NOMO-1 (cell line): ENCODE results near the gene MKLN1.
"Not testable (repeated sequence)": the region's sequence is repeated elsewhere in the genome, so short reads cannot be mapped to it uniquely, and the experiment has no call there.

Source experiments
- DNase-seq, 2 experiments: peaks; one replicate each; lab custom pipeline; 2025; ENCODE audit not compliant: unreplicated experiment in 2 of 2; lab: John Stamatoyannopoulos, UW

The MKLN1 gene

GRCh38 chr7:131497454-131497853 lies 169.8 kb downstream of the MKLN1 start:
- DNase-seq = no peak

- no peak for DNase-seq
These were observed 170.7 kb downstream of the MKLN1 start for GRCh38 chr7:131498237-131498885.

GRCh38 chr7:131499801-131500200 lies 172.1 kb downstream of the MKLN1 start:
- DNase-seq = no peak

- no peak for DNase-seq
These were observed 172.7 kb downstream of the MKLN1 start for GRCh38 chr7:131500357-131500756.

- DNase-seq = no peak
These were observed 173.7 kb downstream of the MKLN1 start for GRCh38 chr7:131501422-131501821.

- DNase-seq = no peak
These were observed 174.4 kb downstream of the MKLN1 start for GRCh38 chr7:131501930-131502685.

GRCh38 chr7:131502810-131503508 lies 175.3 kb downstream of the MKLN1 start:
- no peak for DNase-seq

- DNase-seq = no peak
These were observed 176.0 kb downstream of the MKLN1 start for GRCh38 chr7:131503639-131504038.

GRCh38 chr7:131504157-131504899 lies 176.7 kb downstream of the MKLN1 start:
- no peak for DNase-seq

GRCh38 chr7:131505037-131505620 lies 177.5 kb downstream of the MKLN1 start:
- not testable (repeated sequence) for DNase-seq

GRCh38 chr7:131505636-131506557 lies 178.2 kb downstream of the MKLN1 start:
- no peak for DNase-seq

- DNase-seq = no peak
These were observed 178.9 kb downstream of the MKLN1 start for GRCh38 chr7:131506597-131506996.

GRCh38 chr7:131507592-131508331 lies 180.1 kb downstream of the MKLN1 start:
- DNase-seq = peak; percentile 10 to 34

GRCh38 chr7:131508754-131509486 lies 181.2 kb downstream of the MKLN1 start:
- no peak for DNase-seq

GRCh38 chr7:131509781-131510180 lies 182.1 kb downstream of the MKLN1 start:
- no peak for DNase-seq

GRCh38 chr7:131511071-131511470 lies 183.4 kb downstream of the MKLN1 start:
- DNase-seq = no peak

- DNase-seq = no peak
These were observed 184.3 kb downstream of the MKLN1 start for GRCh38 chr7:131511774-131512535.
